Amygdala (tissue), 56 donors: ENCODE results near the gene RAB3C.
A peak's percentile ranks its signal among the peaks of the same experiment; 100 is the strongest.

ENCODE experiments used
- DNase-seq, 56 donors: peaks; one replicate each; lab custom pipeline; 2025; lab: John Stamatoyannopoulos, UW

Gene RAB3C

DNA sequence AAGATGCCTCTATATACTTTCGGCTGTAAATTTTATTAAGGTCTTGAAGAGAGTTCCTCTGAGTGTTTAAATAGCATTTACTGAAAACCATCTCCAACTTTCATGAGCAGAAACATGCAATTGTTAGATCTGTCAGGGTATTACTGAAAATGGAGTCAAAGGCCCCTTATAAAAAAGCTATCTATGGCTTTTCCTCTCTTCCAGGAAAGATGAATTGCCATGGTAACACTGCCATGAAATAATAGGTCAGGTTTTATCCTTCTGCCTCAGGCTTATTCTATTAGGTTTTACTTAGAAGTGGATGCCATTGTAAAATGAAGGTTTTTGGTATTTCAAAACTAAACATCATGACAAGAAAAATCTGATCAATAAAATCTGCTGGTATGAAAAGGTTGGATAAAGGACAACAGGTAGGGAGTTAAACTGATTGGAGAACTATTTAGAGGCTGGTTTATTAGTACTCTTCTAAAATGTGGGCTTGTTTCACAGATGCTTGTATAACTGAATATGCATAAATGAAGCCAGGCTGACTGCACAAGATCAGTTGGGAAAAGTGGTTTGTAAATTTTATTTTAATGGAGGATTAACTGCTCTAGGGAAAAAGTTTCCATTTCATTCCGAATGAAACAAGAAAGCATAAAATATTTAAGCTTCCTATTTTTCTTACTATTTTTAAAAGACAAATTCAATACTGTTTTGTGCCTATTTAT is 135.5 kb downstream of the RAB3C start:
- DNase-seq, result no peak

DNA sequence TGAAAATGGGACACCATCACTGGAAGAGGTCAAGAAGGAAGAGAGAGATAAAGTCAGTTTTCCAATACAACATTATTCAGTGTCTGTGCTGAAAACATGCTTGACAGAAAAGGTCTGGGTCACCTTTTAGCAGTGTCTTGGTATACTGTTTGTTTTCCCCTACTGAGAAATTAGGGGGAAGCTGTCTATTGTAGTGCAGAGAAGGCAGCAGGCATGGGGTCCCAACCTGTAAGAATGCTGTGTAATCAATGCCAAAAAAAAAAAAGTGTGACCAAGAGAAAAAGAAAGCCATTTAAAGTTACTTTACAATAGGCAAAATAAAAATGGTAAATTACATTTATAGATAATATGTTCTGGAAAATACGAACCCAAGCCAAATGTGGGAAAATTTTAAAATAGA is 139.3 kb downstream of the RAB3C start:
- no peak for DNase-seq

DNA sequence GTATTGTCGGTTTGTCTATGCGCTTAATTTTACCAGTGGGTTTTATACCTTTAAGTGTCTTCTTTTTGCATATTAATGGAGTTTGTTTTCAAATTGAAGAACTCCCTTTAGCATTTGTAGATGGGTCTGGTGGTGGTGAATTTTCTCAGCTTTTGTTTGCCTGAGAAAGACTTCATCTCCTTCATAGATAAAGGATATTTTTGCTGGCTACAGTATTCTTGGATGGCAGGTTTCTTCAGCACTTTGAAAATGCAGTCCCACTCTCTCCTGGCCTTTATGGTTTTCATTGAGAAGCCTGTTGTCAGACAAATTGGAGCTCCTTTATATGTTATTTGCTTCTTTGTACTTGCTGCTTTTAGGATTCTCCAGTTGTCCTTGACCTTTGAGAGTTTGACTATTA is 142.1 kb downstream of the RAB3C start:
- DNase-seq, result no peak

DNA sequence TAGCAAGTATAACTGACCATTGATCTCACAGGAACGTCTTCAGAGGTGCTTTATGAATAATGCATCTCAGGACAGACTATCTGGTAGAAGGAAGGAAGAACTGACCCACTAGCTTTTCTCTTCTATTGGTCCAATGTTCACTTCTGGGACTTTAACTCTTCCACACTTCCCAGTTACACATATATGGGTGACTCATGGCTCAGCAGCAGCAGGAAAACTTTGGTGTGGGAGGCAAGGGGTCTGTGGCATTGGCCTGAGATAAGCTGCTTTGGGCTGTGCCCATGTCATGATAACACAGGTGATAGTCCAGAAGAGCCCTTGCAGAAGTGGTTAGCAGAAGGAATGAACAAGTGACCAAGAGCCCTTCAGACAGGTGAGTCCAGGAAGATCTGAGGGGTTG is 148.8 kb downstream of the RAB3C start:
- DNase-seq, result no peak

DNA sequence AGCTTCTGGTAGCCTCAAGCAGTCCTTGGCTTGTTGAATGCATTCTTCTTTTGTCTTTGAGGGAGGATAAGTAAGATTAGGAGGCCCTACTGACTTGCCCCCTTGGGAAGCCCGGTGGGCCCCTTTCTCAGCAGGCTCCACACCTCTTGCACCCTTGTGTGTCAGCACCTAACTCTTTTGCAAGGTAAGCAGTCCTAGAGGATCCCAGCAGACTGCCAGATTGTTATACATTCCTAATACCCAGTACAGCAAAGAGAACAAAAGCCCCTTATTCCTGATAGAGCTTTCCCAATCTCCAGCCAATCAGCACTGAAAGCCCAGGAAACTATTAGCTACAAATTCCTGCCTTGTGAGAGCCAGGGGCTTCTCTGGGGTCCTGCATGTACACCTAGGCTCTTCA is 152.8 kb downstream of the RAB3C start:
- DNase-seq, result no peak

DNA sequence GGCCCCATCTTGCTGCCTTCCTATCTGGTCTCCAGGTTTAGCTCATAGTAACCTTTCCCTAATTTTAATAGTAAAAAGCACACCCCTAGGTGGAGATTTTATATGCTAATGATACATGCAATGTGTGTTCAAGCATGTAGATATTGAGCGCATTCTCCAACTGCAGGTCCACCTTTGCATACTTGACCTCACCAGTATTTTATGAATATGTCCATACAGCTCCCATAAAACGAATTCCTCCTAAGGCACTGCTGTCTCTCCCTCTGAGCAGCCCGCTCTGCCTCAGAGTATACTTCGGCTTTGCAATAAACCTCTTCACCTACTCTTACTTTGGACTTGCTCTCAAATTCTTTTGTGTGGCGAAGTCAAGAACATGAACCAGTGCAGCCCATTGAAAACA is 153.3 kb downstream of the RAB3C start:
- no peak for DNase-seq

DNA sequence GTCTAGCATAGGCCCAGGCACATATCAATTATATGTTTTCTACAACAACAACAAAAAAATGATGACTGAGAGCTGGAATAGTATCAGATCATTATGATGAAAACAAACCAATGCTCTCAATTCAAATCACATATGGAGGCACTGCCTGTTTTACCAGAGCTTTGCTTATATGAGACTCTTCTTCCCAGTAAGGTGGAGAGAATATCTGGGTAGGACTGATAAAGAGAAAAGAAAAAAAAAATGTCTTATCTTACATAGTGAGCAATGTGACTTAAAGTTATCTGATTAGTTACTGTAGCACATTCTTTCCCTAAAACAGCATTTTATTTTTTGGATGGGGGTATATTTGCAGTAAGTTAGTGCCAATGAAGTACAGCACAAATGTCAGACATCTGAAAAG is 154.8 kb downstream of the RAB3C start:
- DNase-seq, result no peak

DNA sequence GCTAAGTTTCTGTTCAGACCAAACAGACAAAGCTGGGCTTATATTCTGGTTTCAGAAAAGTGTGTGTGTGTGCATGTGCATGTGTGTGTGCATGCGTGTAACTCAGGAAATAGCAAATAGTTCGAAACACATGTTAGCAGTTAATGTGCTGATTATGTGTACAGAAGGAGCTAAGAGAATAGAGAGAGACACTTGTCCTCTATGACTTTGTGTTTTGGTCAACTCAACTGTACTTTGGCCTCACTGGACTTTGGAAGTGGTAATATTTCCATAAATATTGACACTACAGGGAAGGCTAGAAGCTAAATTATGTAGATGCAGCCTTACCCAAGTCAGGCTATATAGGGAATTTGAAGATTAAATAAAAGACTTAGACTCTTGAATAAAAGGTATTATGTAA is 155.5 kb downstream of the RAB3C start:
- DNase-seq, result no peak

DNA sequence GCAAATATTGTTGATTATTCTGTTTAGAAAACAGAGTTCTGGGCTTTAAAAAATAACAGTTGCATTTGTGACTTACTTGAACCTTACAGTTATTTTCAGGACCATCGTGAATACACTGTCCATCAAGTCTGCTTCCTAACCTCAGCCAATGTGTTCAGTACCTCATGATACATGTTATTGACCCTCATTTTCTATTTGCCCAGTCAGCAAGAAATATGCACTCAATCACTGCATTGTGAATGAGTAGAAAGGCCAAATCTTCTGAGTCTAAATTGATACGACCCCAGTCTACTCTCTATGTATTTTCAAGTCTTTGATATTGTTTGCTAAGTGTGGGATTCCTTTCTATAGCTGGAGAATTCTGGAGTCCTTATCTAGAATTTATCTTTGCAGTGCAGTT is 156.2 kb downstream of the RAB3C start:
- no peak for DNase-seq

DNA sequence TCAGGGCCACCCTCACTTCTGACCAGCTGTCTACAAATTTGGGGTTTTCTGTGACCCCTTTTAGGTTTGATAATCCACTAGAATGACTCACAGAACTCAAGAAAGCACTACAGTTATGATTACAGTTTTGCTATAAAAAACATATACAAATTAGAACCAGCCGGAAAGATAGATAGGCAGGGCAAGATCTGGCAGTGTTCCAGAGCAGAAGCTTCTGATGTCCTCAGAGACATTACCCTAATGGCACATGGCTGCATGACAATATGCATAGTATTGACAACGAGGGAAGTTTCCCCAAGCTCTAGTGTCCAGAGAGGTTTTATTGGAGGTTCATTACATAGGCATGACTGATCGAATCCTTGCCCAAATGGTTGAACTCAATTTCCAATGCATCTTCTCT is 158.1 kb downstream of the RAB3C start:
- DNase-seq, result no peak

DNA sequence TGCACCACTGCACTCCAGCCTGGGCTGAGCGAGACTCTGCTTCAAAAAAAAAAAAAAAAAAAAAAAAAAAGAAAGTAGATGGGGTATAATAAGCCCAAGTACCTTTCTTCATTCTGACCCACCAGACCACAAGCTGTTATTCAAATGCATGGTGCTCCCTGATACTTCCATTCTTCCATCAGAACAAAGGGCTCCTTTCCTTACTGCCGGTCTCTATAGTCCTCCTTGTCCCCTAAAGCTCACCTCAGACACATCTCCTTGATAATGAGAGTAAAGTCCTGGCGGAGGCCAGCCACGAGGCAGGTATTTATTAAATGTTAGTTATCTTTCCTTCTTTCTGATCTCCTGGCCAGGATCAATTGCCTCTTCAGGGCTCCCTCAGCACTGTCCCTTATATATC is 162.5 kb downstream of the RAB3C start:
- no peak for DNase-seq

DNA sequence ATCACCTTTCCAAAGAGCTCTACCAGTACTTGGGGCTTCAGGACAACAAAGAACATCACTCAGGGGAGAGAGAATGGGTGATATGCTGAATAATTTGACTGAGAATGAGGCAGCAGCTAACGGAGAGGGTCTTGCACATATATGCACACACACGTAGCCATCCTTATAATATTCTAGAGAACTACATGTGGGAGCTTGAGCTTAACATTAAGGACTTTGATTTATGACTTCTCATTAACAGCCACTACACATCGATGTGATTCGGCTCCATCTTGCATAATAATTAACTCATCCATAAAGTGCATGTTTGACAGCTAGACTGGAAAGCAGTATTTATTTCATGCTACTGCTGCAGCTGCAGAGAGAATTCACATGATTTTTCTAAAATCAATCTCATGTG is 163.4 kb downstream of the RAB3C start:
- DNase-seq, result no peak

DNA sequence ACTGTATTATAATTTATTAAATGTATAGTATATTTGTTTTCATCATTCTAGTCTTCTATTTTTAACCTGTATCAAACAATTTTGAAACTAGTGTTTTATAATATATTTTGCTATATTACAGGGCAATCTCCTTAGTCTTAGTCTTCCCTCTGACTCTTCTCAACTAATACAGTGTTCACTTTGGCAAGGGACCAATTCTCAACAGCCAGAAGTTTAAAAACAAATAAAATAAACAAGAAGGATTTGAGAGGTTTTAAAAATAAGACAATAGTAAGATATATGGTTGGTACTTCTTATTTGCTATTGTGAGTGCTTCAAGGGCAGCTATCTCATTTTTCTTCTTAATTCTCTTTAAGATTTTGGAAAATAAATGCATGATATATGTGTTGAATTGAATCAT is 167.2 kb downstream of the RAB3C start:
- DNase-seq, result no peak

DNA sequence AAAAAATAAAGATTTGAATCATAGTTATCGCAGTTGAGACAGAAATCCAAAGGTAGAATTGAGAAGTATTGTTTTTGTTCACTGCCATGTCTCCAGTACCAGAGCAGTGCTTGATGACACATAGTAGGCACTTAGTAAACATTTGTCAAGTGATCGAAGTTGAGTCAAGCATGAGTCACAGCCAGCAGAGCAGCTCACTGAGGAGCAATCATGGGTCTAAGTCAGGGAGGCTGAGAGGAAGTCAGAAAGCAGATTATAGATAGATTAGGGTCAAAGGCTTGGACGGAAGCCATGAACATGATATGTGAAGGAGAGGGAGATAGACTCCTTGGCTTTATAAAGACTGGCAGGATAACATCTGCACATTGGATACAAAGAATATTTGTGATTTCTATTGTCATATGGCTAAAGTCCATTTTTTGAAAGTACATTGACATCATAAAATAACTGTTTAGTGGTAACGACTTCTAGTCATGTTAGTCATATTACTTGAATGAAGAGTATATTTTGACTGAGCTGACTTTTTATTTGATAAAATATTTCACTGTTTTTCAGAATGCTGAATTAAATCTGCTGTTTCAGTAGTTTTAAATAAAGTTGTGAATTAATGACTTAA is 168.5 kb downstream of the RAB3C start:
- no peak for DNase-seq

DNA sequence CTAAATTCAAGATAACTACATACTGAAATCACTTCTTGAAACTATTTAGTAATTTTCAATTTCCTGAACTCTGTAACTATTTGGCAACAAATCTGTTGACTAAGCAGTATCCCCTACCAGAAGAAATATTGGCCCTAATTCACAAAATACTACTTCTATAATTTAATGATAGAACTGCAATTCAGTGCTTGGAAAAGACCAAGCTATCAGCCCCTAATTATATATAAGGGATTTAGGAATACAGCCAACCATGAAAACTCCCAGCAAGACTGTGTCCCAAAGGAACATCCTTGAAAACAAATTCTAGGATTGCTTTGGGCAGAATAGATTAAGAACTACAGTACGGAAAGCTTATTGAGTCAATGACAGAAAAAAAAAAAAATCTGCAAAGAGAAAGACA is 169.2 kb downstream of the RAB3C start:
- DNase-seq, result no peak

DNA sequence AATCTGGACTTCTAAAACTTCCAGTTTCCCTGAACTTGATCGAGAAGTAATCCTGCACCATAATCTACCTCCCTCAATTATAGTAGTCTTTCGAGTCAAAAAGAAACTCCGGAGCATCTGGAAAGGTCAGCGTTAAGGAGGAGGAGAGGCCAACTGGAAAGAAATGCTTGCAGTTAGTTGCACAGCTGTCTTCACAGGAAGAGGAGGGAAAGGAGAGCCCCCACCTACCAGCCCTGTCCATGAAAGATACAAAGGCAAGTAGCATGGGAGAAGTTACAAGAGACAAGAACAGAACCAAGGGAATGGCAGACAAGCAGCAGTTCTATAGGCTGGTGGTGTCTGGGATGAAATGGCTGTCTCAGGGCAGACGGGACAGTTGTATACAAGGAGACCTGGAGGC is 170.6 kb downstream of the RAB3C start:
- no peak for DNase-seq

DNA sequence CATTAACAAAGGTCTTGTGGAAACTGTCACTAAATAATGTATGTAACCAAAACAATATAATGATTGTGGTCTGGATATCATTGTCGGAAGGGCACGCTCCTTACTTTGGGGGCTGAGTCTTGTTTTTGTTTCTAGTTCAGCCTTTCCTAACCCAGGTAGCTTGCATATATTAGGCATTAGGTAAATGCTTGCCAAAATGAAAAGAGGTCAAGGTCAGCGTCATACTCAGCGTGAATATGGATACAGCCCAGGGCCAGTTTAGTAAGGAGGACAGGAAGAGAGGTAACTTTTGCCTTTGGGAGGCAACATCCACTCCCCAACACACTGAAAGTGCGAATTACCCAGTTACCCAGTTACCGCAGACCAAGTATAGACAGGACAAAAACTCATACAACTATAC is 171.4 kb downstream of the RAB3C start:
- DNase-seq, result no peak

DNA sequence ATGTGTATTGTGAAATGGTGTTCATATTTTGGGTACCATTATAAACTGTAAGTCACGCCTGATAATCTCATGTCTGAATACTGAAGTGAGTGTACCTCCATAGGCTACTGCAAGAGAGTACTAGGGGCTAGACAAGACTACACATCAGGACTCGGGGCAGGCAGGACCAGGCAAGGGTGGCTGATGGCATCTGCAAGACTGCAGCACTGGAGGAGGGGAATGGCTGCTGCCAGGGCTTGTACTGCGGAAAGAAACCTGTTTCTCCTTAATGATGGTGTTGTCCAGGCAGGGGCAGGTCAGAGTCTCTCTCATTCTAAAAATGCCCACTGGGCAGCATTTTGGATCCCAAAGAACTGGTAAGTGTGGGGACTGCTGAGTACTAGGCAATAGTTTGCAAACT is 172.5 kb downstream of the RAB3C start:
- no peak for DNase-seq

DNA sequence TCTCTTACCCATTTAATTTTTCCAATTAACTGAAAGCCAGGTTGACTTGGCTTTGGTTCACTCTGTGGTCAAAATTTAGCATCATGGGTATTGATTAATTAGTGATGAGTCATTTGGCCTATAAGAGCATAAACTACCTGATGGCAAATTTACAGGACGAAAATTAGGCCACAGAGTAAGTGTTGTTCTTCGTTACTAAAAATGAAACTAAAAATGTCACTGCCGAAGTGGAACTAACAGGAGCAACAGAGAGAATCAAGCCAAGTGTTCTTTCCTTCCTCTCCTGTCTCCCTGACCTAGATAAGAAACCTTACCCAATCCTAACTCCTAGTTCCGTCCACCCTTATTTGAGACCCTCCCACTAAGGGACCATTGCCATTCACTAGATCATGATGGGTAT is 176.9 kb downstream of the RAB3C start:
- DNase-seq, result no peak

DNA sequence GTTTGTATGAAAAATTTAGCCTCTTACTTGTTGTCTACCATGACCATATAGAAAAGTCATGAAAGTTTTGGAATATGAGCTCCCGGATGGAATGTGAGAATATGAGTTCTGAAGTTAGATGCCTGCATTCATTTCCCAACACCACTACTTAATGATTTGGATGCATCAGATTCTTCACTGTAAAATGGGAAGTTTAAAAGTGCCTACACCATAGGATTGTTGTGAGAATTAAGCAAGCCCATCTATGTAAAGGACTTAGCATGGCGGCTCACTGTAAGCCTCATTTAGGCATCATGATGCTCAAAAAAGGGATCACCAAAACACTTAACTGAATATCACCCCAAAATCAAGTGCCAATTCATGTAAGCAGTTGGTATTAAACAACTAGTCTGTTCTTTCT is 177.3 kb downstream of the RAB3C start:
- no peak for DNase-seq

DNA sequence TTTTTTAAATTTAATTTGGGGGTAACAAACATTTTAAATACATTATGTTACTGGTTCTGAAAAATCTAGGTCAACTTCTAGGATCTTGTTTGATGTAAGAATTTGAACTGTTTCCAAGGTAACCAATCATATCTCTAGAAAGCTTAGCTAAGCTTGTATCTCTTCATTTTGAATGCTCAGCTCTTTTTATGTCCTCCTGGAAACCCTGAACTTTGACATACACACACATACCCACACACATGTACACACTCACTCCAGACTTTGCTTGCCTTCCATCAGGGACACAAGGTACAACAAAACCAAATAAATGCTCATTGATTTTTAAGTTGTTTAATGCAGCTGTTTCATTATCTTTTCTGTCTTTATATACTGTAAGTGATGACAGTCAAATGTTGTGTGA is 178.5 kb downstream of the RAB3C start:
- no peak for DNase-seq

DNA sequence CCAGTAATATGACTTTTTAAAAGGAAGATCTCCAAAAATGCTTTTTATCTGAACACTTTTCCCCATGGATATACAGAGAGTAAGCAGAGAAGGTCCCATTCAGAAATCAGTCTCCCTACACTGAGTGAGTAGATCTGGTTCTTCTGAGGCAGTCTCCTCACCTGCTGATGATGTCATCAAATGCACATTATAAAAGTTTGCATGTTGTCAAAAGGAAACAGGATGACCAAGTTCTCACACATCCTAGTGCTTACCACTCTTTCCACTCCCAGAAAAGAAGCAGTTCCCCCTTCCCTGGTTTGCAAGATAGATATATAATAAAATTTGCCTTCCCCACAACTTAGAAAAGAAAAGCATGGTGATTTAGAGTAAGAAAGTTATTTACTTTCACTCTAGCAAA is 180.5 kb downstream of the RAB3C start:
- DNase-seq, result no peak

DNA sequence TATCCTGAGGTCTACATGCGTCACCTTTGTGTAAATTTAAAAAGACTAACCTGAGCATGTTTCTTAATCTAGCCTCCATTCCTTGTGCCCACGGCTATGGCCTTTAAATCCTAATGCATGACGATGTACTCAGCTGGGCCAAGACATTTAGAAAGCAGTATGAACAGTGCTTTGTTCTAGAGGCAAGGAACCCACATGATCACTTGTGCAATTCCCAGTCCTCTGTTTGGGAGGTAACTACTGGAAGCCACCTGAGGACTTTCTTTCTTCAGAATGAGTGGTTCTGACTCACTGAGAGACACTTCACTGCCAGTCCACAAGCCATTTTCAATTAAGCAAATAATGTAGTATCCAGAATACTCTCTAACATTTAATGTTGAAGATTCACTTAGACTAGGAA is 181.3 kb downstream of the RAB3C start:
- peak in 1 of 56 donors; percentile 8 for DNase-seq
